ENCODE measurements around the gene LGR6.
"Not testable (repeated sequence)": the region's sequence is repeated elsewhere in the genome, so short reads cannot be mapped to it uniquely, and the experiment has no call there.

The LGR6 gene

GRCh38 chr1:202159534-202160371, 33.8 kb upstream of the LGR6 start:
- no peak for DNase-seq

GRCh38 chr1:202160377-202160940, 33.1 kb upstream of the LGR6 start, which contains the start of gene PTPN7:
PTPN7 (minus strand) TSS chr1:202160602; CDS start chr1:202159402, 1,200 bp downstream.
- DNase-seq, result no peak

GRCh38 chr1:202161151-202162046, 32.2 kb upstream of the LGR6 start:
- DNase-seq, result no peak

- no peak for DNase-seq
Measured at GRCh38 chr1:202162047-202162417, 31.6 kb upstream of the LGR6 start.

GRCh38 chr1:202162418-202163280, 30.9 kb upstream of the LGR6 start:
- DNase-seq, result no peak

- no peak for DNase-seq
Measured at GRCh38 chr1:202163281-202164270, 30.0 kb upstream of the LGR6 start.

GRCh38 chr1:202164271-202165037, 29.1 kb upstream of the LGR6 start:
- no peak for DNase-seq

GRCh38 chr1:202165267-202165941, 28.2 kb upstream of the LGR6 start:
- peak; percentile 87 for DNase-seq

GRCh38 chr1:202165942-202166843, 27.4 kb upstream of the LGR6 start:
- DNase-seq, result no peak

GRCh38 chr1:202167054-202167453, 26.5 kb upstream of the LGR6 start:
- not testable (repeated sequence) for DNase-seq

GRCh38 chr1:202167708-202168415, 25.7 kb upstream of the LGR6 start:
- DNase-seq, result peak; percentile 81

GRCh38 chr1:202168861-202169260, 24.7 kb upstream of the LGR6 start:
- DNase-seq, result no peak

- DNase-seq, result no peak
Measured at GRCh38 chr1:202170726-202171125, 22.9 kb upstream of the LGR6 start.

GRCh38 chr1:202171292-202172014, 22.1 kb upstream of the LGR6 start:
- DNase-seq, result no peak

GRCh38 chr1:202172015-202172355, 21.6 kb upstream of the LGR6 start:
- no peak for DNase-seq

GRCh38 chr1:202173993-202174392, 19.6 kb upstream of the LGR6 start:
- DNase-seq, result no peak

Measured in femur (tissue), 1 donor.